ENCODE data around the gene KCNQ5.

The KCNQ5 gene

DNA sequence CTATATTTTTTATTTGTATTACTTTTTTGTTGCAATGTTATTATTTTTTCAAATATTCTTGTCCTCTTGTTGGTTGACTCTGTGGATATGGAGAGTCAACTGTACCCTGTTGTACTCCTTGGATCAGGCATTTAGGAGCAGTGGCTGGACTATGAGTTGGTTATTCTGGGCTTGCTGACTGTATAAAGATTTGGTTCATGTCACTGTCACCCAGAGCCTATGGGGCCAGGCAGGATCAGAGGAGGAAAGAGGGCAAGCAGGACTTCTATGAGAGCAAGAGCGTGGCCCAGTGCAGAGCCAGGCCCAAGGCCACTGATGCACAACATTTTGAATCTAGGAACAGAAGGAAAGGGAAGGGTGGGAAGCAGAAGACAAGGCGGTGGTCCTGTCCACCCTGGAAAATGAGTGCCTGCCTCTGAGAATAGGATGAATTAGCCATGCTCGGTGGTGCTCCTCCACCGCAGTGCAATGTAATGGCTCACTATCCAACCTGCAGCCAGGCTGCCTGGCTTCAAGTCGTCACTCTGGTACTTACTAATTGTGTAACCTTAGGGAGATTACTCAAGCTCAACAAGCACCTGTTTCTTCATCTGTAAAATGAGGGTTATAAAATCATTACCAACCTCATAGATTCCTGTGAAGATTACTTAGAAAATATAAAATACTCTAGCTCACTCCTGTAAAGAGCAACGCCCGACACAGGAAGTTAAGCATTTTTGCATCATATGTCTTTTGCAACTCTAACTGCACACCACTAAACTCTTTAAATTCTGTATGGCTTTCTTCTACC is 192.1 kb downstream of the KCNQ5 start:
- Histone ChIP-seq H4K20me1 (ENCODE audit: control insufficient read depth, insufficient read depth, low read depth, low read length) (no peaks in the 10 kb centered on the region), H3K36me3 (ENCODE audit: control insufficient read depth, low read length) (no peaks in the 10 kb centered on the region), H3K4me2 (ENCODE audit: low read length) (no peak overlapping the region), H3K9me2 (replicated peaks; ENCODE audit: control insufficient read depth, low read length) (no peaks in the 10 kb centered on the region), H3K27me3 (ENCODE audit: control insufficient read depth, low read length) (no peaks in the 10 kb centered on the region), H3K27ac (ENCODE audit: low read depth, low read length) (no peak overlapping the region), H3F3A (ENCODE audit: control insufficient read depth, insufficient read depth) (no peaks in the 10 kb centered on the region), H3K9me3 (ENCODE audit: control insufficient read depth, insufficient read depth, low read length) (no peaks in the 10 kb centered on the region), H3K79me2 (ENCODE audit: control insufficient read depth, low read length) (peaks cover 9% of the 10 kb centered on the region; the same call in 1 of the 2 replicates), H3K4me1 (ENCODE audit: control insufficient read depth, low read length) (no peaks in the 10 kb centered on the region), H3K4me3 (ENCODE audit: low read length) (no peak overlapping the region)
- TF ChIP-seq EZH2phosphoT487 (IDR thresholded peaks at IDR 0.05; ENCODE audit: borderline replicate concordance, low read length) = no peak
- TF ChIP-seq, protein P1, sequence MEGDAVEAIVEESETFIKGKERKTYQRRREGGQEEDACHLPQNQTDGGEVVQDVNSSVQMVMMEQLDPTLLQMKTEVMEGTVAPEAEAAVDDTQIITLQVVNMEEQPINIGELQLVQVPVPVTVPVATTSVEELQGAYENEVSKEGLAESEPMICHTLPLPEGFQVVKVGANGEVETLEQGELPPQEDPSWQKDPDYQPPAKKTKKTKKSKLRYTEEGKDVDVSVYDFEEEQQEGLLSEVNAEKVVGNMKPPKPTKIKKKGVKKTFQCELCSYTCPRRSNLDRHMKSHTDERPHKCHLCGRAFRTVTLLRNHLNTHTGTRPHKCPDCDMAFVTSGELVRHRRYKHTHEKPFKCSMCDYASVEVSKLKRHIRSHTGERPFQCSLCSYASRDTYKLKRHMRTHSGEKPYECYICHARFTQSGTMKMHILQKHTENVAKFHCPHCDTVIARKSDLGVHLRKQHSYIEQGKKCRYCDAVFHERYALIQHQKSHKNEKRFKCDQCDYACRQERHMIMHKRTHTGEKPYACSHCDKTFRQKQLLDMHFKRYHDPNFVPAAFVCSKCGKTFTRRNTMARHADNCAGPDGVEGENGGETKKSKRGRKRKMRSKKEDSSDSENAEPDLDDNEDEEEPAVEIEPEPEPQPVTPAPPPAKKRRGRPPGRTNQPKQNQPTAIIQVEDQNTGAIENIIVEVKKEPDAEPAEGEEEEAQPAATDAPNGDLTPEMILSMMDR (IDR thresholded peaks at IDR 0.05; ENCODE audit: low read depth, low read length, poor library complexity, severe bottlenecking) = no peak

DNA sequence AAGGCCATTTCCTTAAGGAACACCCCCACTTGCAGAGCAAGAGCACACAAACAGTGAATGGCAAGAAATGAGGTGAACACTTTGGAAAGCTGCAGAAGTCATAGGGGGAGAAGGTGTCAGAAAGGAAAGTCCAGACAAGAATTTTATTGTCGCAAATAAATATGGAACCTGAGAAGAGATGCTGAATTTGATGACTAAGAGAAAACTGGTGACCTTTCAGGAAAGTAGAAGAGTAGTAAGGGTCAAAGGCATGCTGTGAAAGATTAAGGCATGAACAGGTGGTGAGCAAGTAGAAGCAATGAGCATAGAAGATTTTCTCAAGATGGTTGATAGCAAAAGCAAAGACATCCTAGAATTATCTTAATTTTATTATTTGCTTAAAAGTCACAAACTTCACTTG is 194.2 kb downstream of the KCNQ5 start:
- TF ChIP-seq, protein P1 (IDR thresholded peaks at IDR 0.05; ENCODE audit: low read depth, low read length, poor library complexity, severe bottlenecking) = no peak
- TF ChIP-seq EZH2phosphoT487 (IDR thresholded peaks at IDR 0.05; ENCODE audit: borderline replicate concordance, low read length) = no peak
- Histone ChIP-seq H3K36me3 (ENCODE audit: control insufficient read depth, low read length) (no peaks in the 10 kb centered on the region), H3K4me3 (ENCODE audit: low read length) (no peak overlapping the region), H4K20me1 (ENCODE audit: control insufficient read depth, insufficient read depth, low read depth, low read length) (no peaks in the 10 kb centered on the region), H3F3A (ENCODE audit: control insufficient read depth, insufficient read depth) (no peaks in the 10 kb centered on the region; the same call in 1 of the 2 replicates), H3K27ac (ENCODE audit: low read depth, low read length) (no peak overlapping the region), H3K4me1 (ENCODE audit: control insufficient read depth, low read length) (peaks cover 5% of the 10 kb centered on the region), H3K9me3 (ENCODE audit: control insufficient read depth, insufficient read depth, low read length) (no peaks in the 10 kb centered on the region), H3K79me2 (ENCODE audit: control insufficient read depth, low read length) (peaks cover 24% of the 10 kb centered on the region), H3K27me3 (ENCODE audit: control insufficient read depth, low read length) (no peaks in the 10 kb centered on the region), H3K9me2 (replicated peaks; ENCODE audit: control insufficient read depth, low read length) (no peaks in the 10 kb centered on the region), H3K4me2 (ENCODE audit: low read length) (no peak overlapping the region)

DNA sequence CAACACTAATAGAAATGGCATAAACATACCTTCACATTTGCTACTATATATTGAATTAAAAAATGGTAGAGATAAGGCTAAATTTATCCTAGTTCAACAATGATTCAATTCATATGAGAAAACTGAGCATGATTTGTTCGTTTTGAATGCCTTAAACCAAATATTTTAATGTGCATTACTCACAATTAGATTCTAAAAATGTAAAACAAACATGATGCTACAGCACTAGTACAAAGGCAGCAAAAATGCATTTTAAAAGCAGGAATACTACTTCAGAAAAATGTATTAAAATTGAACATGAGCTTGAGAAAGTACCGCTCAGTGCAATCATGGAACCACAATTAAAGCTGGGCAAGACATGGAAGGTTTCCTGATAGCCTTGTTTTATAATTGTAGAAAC is 195.3 kb downstream of the KCNQ5 start:
- Histone ChIP-seq H4K20me1 (ENCODE audit: control insufficient read depth, insufficient read depth, low read depth, low read length) (no peaks in the 10 kb centered on the region), H3K4me2 (ENCODE audit: low read length) (no peak overlapping the region), H3K36me3 (ENCODE audit: control insufficient read depth, low read length) (no peaks in the 10 kb centered on the region), H3K27me3 (ENCODE audit: control insufficient read depth, low read length) (no peaks in the 10 kb centered on the region), H3K79me2 (ENCODE audit: control insufficient read depth, low read length) (peaks cover 31% of the 10 kb centered on the region), H3K9me2 (replicated peaks; ENCODE audit: control insufficient read depth, low read length) (no peaks in the 10 kb centered on the region), H3K9me3 (ENCODE audit: control insufficient read depth, insufficient read depth, low read length) (no peaks in the 10 kb centered on the region), H3K27ac (ENCODE audit: low read depth, low read length) (no peak overlapping the region), H3K4me1 (ENCODE audit: control insufficient read depth, low read length) (peaks cover 9% of the 10 kb centered on the region), H3F3A (ENCODE audit: control insufficient read depth, insufficient read depth) (no peaks in the 10 kb centered on the region; the same call in 1 of the 2 replicates), H3K4me3 (ENCODE audit: low read length) (no peak overlapping the region)
- TF ChIP-seq, protein P1 (IDR thresholded peaks at IDR 0.05; ENCODE audit: low read depth, low read length, poor library complexity, severe bottlenecking) = no peak
- no peak for TF ChIP-seq EZH2phosphoT487 (IDR thresholded peaks at IDR 0.05; ENCODE audit: borderline replicate concordance, low read length)

Measured in DOHH2 (cell line).